T-cell (primary cell): ENCODE measurements around the gene PROK1. TPM values are rescaled to one million over a fixed set of nuclear protein-coding genes. Genes with fewer than 3 reads are reported as not detected.

Experiments used
- ATAC-seq, 4 experiments: fragments of 200-7000 bp in 3 of 4; fragments of 150-1000 bp in 1 of 4; cut with Tn5 transposase; replicated peaks in 1 of 4; 1 replicate in 3 of 4; 2 replicates in 1 of 4; pipeline ENCODE4 v1.10.0; 2021; ENCODE audit warnings: moderate library complexity in 3 of 4, mild to moderate bottlenecking in 2 of 4, moderate number of reproducible peaks in 1 of 4
- CTCF ChIA-PET, 2 donors: fragments of 300-600 bp; sonication (Branson Sonifier 250); formaldehyde crosslinking; loops; one replicate each; lab custom pipeline; 2022; ENCODE audit warnings: antibody characterized with exemption in 2 of 2; lab: Charles Lee
- POLR2A ChIA-PET, 2 donors: fragments of 300-600 bp; sonication (Branson Sonifier 250); formaldehyde crosslinking; loops; one replicate each; lab custom pipeline; 2022; ENCODE audit warnings: antibody characterized with exemption in 2 of 2; lab: Charles Lee
- DNase-seq, 35 experiments: peaks; one replicate each; pipeline versions ENCODE4 v3.0.0 to v3.0.0-alpha.2; 2013 to 2023
- H3K27ac ChIP-seq: one replicate; pipeline ENCODE4 v1.5.1; 2013; ENCODE audit warnings: low read length
- H3K27me3 ChIP-seq, 2 experiments: replicated peaks in 1 of 2; 1 replicate in 1 of 2; 2 replicates in 1 of 2; pipeline versions ENCODE4 v1.6.1 to v1.7.0; 2013; ENCODE audit warnings: low read length in 1 of 2, mixed read lengths in 1 of 2; ENCODE audit not compliant: control insufficient read depth in 2 of 2, insufficient read depth in 2 of 2; ENCODE audit errors: extremely low read depth in 1 of 2
- H3K36me3 ChIP-seq, 2 donors: 1 replicate in 1 of 2; 2 replicates in 1 of 2; pipeline versions ENCODE4 v1.6.1 to v1.7.0; 2013; ENCODE audit warnings: low read length in 1 of 2; ENCODE audit not compliant: control insufficient read depth in 2 of 2, insufficient read depth in 1 of 2; ENCODE audit errors: extremely low read depth in 1 of 2
- H3K4me1 ChIP-seq, 2 experiments: 1 replicate in 1 of 2; 2 replicates in 1 of 2; pipeline versions ENCODE4 v1.6.1 to v1.7.0; 2013; ENCODE audit warnings: low read length in 2 of 2, mixed read lengths in 1 of 2; ENCODE audit not compliant: insufficient read depth in 2 of 2, control insufficient read depth in 1 of 2; ENCODE audit errors: extremely low read depth in 1 of 2
- H3K4me3 ChIP-seq, 2 donors: 1 replicate in 1 of 2; 2 replicates in 1 of 2; pipeline versions ENCODE4 v1.5.1 to v1.7.0; 2013; ENCODE audit warnings: mild to moderate bottlenecking in 2 of 2, low read length in 1 of 2, moderate library complexity in 1 of 2; ENCODE audit not compliant: control insufficient read depth in 1 of 2; ENCODE audit errors: extremely low read depth in 1 of 2
- H3K9me3 ChIP-seq: 2 replicates; pipeline ENCODE4 v1.7.0; 2013
- H3K27ac Mint-ChIP-seq, 2 donors: one replicate each; pipeline ENCODE4 v1.8.0; 2020 to 2021; ENCODE audit warnings: mild to moderate bottlenecking in 2 of 2, mixed read lengths in 2 of 2
- H3K27me3 Mint-ChIP-seq, 2 donors: one replicate each; pipeline ENCODE4 v1.8.0; 2021 to 2022; ENCODE audit warnings: mixed read lengths in 2 of 2
- H3K36me3 Mint-ChIP-seq: one replicate; pipeline ENCODE4 v1.8.0; 2021; ENCODE audit warnings: mixed read lengths
- H3K4me1 Mint-ChIP-seq, 3 donors: one replicate each; pipeline ENCODE4 v1.8.0; 2020 to 2022; ENCODE audit warnings: mixed read lengths in 3 of 3, mild to moderate bottlenecking in 1 of 3
- H3K4me3 Mint-ChIP-seq, 3 donors: one replicate each; pipeline ENCODE4 v1.8.0; 2020 to 2022; ENCODE audit warnings: mild to moderate bottlenecking in 3 of 3, mixed read lengths in 3 of 3, moderate library complexity in 3 of 3
- H3K9me3 Mint-ChIP-seq, 3 donors: one replicate each; pipeline ENCODE4 v1.8.0; 2020 to 2022; ENCODE audit warnings: mixed read lengths in 3 of 3
- WGBS: methylation state at CpG from one replicate; pipeline ENCODE4 v1.1.5; 2013; ENCODE audit warnings: missing lambda C conversion rate; ENCODE audit not compliant: insufficient coverage; 5-methylcytosine and 5-hydroxymethylcytosine counted together
- total RNA-seq, 35 experiments: library from RNA in 6 of 35; stranded (reverse) in 6 of 35; fragments of 120-200 nt in 1 of 35; gene quantifications; one replicate each; pipeline versions ENCODE4 v1.2.1 to v1.2.4 and lab custom pipeline; 2013 to 2026

The PROK1 gene
- total RNA-seq, 5 donors from 2014 or later (not counting 1 experiment from before 2014, with no cell fraction given): 0.20 TPM; not detected in 4

- no peak overlapping the region for H3K4me3 ChIP-seq
- H3K36me3 ChIP-seq: no peaks in the 10 kb centered on the region
- no peak overlapping the region for H3K27ac ChIP-seq
- Mint-ChIP-seq H3K9me3 (no peaks in the 10 kb centered on the region), H3K4me1 (no peaks in the 10 kb centered on the region), H3K4me3 (no peak overlapping the region), H3K27me3 (peaks cover 12 to 17% of the 10 kb centered on the region in 2 donors), H3K36me3 (no peaks in the 10 kb centered on the region), H3K27ac (no peak overlapping the region)
- no peaks in the 10 kb centered on the region for H3K9me3 ChIP-seq
- POLR2A ChIA-PET: no interaction called here
- H3K27me3 ChIP-seq: peaks cover 0 to 15% of the 10 kb centered on the region in 2 experiments
- WGBS: 72% methylated on average over 2 of the region's 3 CpGs
- H3K4me1 ChIP-seq: no peaks in the 10 kb centered on the region
- no peak for ATAC-seq
- CTCF ChIA-PET: no interaction called here
- DNase-seq: no peak
These were observed 54.6 kb downstream of the PROK1 start for GRCh38 chr1:110505596-110505995.

- ChIA-PET CTCF (no interaction called here), POLR2A (no interaction called here)
- Mint-ChIP-seq H3K27me3 (peaks cover 12 to 17% of the 10 kb centered on the region in 2 donors), H3K4me3 (no peak overlapping the region), H3K27ac (no peak overlapping the region), H3K9me3 (no peaks in the 10 kb centered on the region), H3K36me3 (no peaks in the 10 kb centered on the region), H3K4me1 (no peaks in the 10 kb centered on the region)
- Histone ChIP-seq H3K9me3 (no peaks in the 10 kb centered on the region), H3K36me3 (no peaks in the 10 kb centered on the region), H3K27me3 (peaks cover 0 to 15% of the 10 kb centered on the region in 2 experiments), H3K27ac (no peak overlapping the region), H3K4me3 (no peak overlapping the region), H3K4me1 (no peaks in the 10 kb centered on the region)
- ATAC-seq: no peak
- DNase-seq: no peak
- 96% methylated on average over 3 of the region's 4 CpGs for WGBS
These were observed 55.6 kb downstream of the PROK1 start for GRCh38 chr1:110506541-110506940.

Other genes with a start within 250 kb of the PROK1 start
- 10 to 100 TPM; 11.0 to 19.4 (median 15.0) TPM for gene KCNC4, start 240.8 kb upstream of the PROK1 start, total RNA-seq
- gene RBM15, start 111.8 kb upstream of the PROK1 start, total RNA-seq: 10 to 100 TPM; 41.1 to 46.0 (median 43.7) TPM
- gene SLC16A4, start 60.1 kb upstream of the PROK1 start, total RNA-seq: under 1 TPM; 0.23 to 0.70 (median 0.35) TPM
- gene LAMTOR5, start 43.5 kb upstream of the PROK1 start, total RNA-seq: 10 to 100 TPM; 60.0 to 68.6 (median 67.0) TPM
- gene KCNA10, start 68.0 kb downstream of the PROK1 start, total RNA-seq: not detected
- gene KCNA2, start 155.2 kb downstream of the PROK1 start, total RNA-seq: 1 to 10 TPM in 2 of 5 donors, under 1 TPM in 3; 0.46 to 2.7 (median 0.93) TPM
- gene KCNA3, start 223.8 kb downstream of the PROK1 start, total RNA-seq: 100 to 1,000 TPM; 101 to 125 (median 110) TPM